ENCODE results near the gene SNED1.
A peak's percentile ranks its signal among the peaks of the same experiment; 100 is the strongest.

The SNED1 gene

DNA sequence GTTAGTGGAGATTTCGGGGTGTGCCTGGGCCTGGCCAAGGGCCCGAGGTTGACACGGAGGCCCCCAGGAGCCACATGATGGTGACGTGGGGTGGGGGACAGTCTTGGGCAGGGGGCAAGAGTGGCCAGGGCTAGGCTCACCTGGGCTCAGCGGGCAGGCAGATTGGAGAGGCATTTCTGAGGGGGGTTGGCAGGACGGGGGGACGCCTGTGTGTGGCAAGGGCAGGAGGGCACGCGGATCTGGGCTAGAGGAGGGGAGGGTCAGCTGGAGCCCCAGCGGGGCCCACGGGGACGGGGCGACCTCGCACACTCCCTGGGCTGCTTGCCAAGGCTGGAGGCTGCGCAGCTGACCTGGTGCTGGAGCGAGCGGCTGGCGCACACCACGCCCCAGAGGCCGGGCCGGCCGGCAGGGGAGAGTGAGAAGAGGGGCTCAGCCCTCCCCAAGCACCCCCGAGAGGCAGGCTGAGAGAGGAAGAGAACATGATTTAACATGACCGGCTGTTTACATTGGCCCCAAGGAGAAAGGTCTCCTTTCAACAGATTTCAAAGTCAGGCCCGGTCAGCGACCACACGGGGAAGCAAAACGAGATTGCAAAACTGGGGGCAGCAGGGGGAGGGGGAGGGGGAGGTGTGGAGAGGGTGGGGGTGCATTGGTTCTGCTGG lies 38.0 kb upstream of the SNED1 start:
- DNase-seq, result peak; percentile 60

DNA sequence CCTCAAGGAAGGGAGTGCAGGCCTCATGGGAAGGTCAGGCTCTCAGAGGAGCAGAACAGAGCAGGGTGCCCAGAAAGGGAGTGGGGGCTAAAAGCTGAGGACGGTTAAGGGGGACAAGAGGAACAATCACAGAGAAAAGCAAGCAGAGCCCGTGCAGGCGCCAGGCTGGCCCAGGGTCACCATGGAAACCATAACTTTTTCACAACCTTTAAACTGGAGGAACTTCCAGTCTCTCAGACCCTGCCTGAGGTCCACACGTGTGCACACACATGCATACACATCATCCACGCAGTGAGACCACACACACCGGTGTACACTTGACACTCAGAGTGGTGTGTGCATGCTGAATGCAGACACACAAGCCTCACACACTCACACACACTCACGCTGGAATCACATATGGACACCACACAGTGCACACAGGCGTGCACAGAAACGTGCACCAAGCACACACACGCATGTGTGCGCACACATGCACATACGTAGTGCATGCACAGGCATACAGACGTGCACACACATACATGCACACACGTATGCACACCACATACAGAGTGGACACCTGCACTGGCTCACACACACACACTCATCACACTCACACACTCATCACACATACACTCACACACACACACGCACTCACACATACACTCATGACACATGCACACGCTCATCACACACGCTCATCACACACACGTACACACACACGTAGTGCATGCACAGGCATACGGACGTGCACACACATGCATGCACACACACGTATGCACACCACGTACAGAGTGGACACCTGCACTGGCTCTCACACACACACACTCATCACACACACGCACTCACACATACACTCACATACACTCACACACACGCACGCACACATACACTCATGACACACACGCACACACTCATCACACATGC lies 37.2 kb upstream of the SNED1 start:
- peak; percentile 25 for DNase-seq

- no peak for DNase-seq
Observed at GRCh38 chr2:240961910-240962299, 36.5 kb upstream of the SNED1 start.

DNA sequence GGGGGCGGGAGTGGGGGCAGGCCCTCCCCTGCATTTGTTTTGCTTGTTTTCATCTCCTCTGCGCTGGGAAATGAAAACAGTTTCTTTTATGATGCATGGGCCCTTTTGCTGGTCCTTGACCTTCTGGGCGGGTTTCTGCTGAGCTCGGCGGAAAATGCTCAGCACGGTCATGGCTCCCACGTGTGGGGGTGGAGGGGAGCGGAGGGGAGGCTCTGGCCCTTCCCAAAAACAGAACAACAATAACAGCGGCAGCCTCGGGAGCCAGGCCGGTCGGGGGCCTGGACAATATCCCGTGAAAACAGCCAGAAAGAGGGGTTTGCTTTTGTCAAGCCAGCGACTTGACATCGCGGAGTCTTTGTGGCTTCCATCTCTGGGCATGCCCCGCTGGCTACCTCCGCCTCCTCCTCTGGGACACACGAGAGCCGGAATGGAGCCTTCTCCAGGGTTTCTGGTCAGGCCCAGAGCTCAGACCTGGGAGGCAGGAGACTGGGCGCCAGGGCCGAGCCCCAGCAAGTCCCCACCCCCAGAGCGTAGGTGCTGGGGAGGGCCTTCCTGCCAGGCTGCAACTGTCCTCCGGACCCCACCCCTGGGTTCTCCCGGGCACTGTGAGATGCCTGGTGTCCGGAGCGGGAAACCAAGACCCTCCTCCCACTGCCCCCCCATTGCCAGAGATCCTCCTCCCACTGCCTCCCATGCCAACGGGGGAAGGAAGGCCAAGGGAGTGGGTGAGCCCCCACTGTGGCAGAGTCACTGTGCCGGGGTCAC lies 35.9 kb upstream of the SNED1 start:
- DNase-seq, result peak; percentile 76

GRCh38 chr2:240963065-240963867 lies 35.2 kb upstream of the SNED1 start:
- no peak for DNase-seq

- DNase-seq, result no peak
Observed at GRCh38 chr2:240963868-240964703, 34.3 kb upstream of the SNED1 start.

- DNase-seq, result no peak
Observed at GRCh38 chr2:240964704-240965295, 33.6 kb upstream of the SNED1 start.

GRCh38 chr2:240965296-240965904 lies 33.0 kb upstream of the SNED1 start:
- no peak for DNase-seq

DNA sequence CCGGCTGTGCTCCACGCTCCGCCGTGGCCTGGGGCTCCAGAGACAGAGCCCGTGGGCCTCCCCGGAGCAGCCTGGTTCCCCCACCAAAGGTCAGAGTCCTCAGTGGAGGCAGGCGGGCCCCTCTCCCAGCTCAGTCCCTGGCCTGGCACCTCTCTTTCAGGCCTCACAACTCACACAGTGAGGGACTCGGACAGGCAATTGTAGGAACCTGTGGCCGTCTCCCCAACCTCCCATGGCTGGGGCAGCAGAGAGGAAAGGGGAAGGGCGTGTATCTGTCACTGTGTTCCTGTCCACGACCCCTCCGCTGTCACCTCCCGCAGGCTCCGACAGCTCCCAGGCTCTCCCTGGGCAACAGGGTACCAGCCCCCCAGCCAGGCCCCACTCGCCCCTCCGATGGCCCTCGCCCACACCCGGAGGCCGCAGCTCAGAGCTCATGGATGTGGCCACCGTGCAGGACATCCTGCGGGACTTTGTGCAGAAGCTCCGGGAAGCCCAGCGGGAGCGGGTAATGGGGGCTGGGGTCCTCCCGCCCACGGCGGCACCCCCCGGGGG lies 32.4 kb upstream of the SNED1 start:
- no peak for DNase-seq

GRCh38 chr2:240966457-240966905 lies 31.9 kb upstream of the SNED1 start:
- no peak for DNase-seq

DNA sequence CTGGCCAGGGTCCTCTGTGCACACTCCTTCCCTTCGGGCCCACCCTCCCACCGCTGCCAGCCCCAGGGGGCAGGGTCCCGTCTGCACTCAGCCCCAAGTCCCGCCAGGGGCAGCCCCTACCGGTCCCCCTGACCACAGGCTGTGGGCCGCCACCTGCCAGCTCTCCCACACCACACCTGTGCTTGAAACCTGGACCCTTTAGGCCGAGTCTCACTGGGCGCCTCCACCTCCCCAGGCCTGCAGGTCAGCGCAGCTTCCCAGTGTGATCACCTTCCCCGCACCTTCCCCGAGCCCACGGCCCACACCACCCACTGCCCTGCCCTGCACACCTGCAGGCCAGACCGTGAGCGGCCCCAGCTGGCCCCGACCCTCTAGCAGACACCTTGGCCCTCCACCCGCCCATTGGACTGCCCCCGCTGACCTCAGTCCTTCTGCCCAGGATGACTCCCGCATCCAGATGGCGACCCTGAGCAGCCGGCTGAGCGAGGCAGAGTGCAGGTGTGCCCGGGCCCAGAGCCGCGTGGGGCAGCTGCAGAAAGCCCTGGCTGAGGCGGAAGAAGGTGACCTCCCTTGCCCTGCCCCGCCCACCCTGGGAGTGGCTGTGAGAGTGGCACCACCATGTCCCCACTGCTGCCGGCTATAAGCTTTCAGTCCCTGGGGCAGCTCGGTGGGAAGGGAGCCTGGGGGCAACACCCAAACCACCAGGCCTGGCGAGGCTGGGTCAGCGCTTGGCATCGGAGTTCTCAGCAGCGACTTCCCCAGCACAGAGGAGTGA lies 31.3 kb upstream of the SNED1 start:
- DNase-seq, result no peak

GRCh38 chr2:240967681-240968621 lies 30.5 kb upstream of the SNED1 start:
- no peak for DNase-seq

DNA sequence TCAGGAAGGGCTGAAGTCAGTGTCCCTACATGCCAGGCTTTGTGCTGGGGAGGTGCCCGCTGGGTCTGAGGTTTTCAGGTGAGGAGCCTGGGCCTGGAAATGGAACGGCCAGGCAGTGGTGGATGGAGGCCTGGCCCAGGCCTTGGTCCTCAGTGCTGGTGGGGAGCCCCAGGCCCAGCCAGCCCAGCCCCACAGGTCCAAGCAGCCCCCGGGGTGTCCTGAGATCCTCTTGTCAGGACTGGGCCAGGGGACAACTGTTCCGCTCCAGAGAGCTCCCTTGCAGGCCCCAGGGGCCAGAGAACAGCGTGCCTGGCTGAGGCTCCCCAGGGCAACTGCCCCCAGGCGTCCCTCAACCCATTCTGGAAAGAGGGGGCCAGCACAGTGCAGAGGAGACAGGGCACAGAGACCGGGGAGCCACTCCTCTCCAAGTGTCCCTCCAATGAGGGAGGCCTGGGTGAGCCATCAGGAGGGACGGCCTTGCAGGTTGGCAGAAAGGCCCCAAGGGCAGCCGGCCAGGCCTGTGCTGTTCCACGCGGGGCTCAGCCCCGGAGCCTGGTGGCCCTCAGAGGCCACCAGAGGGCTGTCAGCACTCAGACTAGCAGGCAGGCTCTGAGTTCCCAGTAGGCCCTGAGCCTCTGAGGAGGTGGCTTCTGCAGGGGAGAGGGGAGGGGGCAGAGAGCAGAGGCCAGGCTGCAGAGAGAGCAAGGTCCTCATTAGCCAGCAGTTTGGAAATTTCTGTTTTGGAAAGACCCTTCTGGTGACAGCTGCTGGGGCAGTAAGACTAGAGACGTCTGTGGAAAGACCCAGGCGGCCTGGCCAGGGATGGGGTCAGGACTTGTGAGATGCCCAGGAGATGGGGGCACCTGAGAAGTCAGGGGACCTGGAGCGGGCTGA lies 29.4 kb upstream of the SNED1 start:
- DNase-seq, result no peak

GRCh38 chr2:240970104-240970503 lies 28.3 kb upstream of the SNED1 start:
- DNase-seq, result no peak

- DNase-seq, result no peak
Observed at GRCh38 chr2:240970816-240971215, 27.6 kb upstream of the SNED1 start.

DNA sequence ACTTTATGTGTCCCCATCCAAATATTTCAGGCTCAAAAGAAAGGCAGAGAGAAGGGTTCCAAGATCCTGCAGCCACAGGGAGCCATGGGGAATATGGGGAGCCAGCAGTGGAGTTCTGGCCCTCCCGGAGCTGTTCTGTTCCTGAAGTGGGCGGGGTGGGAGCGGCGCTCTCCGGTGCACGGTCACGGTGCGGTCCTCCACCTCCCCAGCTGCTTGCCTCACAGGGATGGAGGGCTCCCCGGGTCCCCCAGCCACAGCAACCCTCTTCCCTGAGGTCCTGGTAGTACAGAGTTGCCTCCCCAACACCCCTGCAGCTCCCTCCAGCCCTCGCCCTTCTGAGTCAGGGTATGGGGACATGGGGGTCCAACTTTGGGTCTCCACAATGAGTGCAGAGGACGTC lies 26.2 kb upstream of the SNED1 start:
- no peak for DNase-seq

Measured in DMS79 treated with DMSO at 0.1 percent for 48 hours (cell line).